ENCODE data around the gene ABHD16B. TPM values are rescaled to one million over a fixed set of nuclear protein-coding genes. Genes with fewer than 3 reads are reported as not detected.

The ABHD16B gene
- total RNA-seq, 2 donors from 2014 or later, result not detected

DNA sequence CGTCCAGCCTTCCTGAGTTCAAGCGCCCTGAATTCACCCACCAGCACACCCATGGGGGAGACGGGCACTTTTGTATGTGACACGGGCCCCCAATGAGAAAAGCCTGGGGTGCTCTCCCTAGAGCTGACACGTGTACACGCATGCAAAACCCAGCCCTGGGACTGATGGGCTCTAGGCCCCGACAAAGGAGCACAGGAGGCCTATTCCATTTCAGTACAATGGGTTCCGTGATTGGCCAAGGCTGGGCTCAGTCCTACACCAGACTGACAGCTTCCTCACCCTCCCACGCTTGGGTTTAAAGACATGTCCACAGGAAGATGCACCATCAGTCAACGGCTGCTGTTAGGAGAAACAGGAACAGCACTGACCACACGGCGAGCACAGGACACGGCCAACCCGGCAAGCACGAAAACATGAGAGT, 39.0 kb upstream of the ABHD16B start:
- Histone ChIP-seq H3K27ac (no peak overlapping the region), H3K9me3 (no peaks in the 10 kb centered on the region), H3K36me3 (no peaks in the 10 kb centered on the region), H3K27me3 (no peaks in the 10 kb centered on the region), H3K4me3 (no peak overlapping the region), H3K4me1 (peaks cover 0 to 51% of the 10 kb centered on the region in 2 donors)
- no peak for DNase-seq (ENCODE audit: low spot score)
- TF ChIP-seq, protein P1, sequence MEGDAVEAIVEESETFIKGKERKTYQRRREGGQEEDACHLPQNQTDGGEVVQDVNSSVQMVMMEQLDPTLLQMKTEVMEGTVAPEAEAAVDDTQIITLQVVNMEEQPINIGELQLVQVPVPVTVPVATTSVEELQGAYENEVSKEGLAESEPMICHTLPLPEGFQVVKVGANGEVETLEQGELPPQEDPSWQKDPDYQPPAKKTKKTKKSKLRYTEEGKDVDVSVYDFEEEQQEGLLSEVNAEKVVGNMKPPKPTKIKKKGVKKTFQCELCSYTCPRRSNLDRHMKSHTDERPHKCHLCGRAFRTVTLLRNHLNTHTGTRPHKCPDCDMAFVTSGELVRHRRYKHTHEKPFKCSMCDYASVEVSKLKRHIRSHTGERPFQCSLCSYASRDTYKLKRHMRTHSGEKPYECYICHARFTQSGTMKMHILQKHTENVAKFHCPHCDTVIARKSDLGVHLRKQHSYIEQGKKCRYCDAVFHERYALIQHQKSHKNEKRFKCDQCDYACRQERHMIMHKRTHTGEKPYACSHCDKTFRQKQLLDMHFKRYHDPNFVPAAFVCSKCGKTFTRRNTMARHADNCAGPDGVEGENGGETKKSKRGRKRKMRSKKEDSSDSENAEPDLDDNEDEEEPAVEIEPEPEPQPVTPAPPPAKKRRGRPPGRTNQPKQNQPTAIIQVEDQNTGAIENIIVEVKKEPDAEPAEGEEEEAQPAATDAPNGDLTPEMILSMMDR (IDR thresholded peaks at IDR 0.05), result no peak

- TF ChIP-seq, protein P1 (IDR thresholded peaks at IDR 0.05), result no peak
- H3K27me3 ChIP-seq, result no peaks in the 10 kb centered on the region
- no peaks in the 10 kb centered on the region for H3K36me3 ChIP-seq
- H3K4me3 ChIP-seq, result no peak overlapping the region
- H3K27ac ChIP-seq, result no peak overlapping the region
- peaks cover 0 to 61% of the 10 kb centered on the region in 2 donors for H3K4me1 ChIP-seq
- no peaks in the 10 kb centered on the region for H3K9me3 ChIP-seq
- no peak for DNase-seq (ENCODE audit: low spot score)
Measured at GRCh38 chr20:63823691-63824311, 37.5 kb upstream of the ABHD16B start.

DNA sequence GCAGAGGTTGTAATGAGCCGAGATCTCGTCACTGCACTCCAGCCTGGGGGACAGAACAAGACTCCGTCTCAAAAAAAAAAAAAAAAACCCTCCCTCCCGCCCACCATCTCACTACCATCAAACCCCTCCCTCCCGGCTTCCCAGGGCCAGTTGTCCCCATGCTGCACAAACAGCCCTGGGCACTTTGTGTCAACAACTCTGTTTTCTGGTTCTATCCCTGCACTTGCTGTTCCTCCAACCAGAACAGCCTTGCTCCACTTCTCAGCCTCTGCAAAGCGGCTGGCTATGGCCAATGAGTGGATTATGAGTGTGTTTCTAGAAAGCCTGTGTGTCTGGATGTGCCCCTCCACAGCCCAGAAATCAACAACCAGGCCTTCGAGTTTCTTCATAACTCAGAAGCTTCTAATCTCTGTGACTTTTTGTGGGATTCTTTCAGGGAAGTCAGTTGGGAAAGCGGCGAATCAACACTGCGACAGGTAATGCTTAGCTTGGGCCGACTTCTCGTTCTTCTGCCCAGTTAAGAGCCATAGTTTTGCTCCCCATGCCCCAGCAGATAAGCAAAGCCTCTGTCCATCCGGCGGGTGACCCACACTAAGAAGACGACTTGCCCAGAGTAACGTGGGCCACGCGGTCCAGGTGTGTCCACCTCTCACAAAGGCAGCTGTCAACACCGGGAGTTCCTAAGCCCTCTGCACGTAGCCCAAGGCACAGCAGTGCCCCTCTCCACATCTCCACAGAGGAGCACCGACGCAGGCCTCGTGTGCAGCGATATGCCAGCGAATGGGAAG, 35.8 kb upstream of the ABHD16B start:
- H3K4me1 ChIP-seq, result peaks cover 0 to 62% of the 10 kb centered on the region in 2 donors
- H3K27ac ChIP-seq, result no peak overlapping the region
- H3K4me3 ChIP-seq, result no peak overlapping the region

GRCh38 chr20:63826753-63827152, 34.5 kb upstream of the ABHD16B start:
- Histone ChIP-seq H3K4me3 (no peak overlapping the region), H3K27me3 (no peaks in the 10 kb centered on the region), H3K36me3 (no peaks in the 10 kb centered on the region), H3K9me3 (no peaks in the 10 kb centered on the region), H3K27ac (peak overlapping the region; percentile 16 to 23), H3K4me1 (peaks cover 0 to 59% of the 10 kb centered on the region in 2 donors)
- DNase-seq (ENCODE audit: low spot score), result no peak
- TF ChIP-seq, protein P1 (IDR thresholded peaks at IDR 0.05), result no peak

More for the DNA sequence above, 35.8 kb upstream of the ABHD16B start:
- Histone ChIP-seq H3K27me3 (no peaks in the 10 kb centered on the region), H3K36me3 (no peaks in the 10 kb centered on the region), H3K9me3 (no peaks in the 10 kb centered on the region)
- no peak for DNase-seq (ENCODE audit: low spot score)
- TF ChIP-seq, protein P1 (IDR thresholded peaks at IDR 0.05), result no peak

GRCh38 chr20:63828124-63828523, 33.2 kb upstream of the ABHD16B start:
- TF ChIP-seq, protein P1 (IDR thresholded peaks at IDR 0.05), result no peak
- H3K36me3 ChIP-seq, result no peaks in the 10 kb centered on the region
- H3K27me3 ChIP-seq, result no peaks in the 10 kb centered on the region
- H3K4me1 ChIP-seq, result peaks cover 0 to 59% of the 10 kb centered on the region in 2 donors
- no peak overlapping the region for H3K27ac ChIP-seq
- peak overlapping the region in 1 of 2 donors; percentile 81 for H3K4me3 ChIP-seq
- no peaks in the 10 kb centered on the region for H3K9me3 ChIP-seq
- DNase-seq (ENCODE audit: low spot score), result no peak
